PC-3 (cell line): Measurements from ENCODE around the gene NOC2L. TPM values are rescaled to one million over a fixed set of nuclear protein-coding genes. Genes with fewer than 3 reads are reported as not detected.

ENCODE experiments used
- ATAC-seq: fragments of 200-7000 bp; cut with Tn5 transposase; 2 replicates; pipeline ENCODE4 v1.9.1; 2020; ENCODE audit warnings: mild to moderate bottlenecking, moderate library complexity
- BruUV-seq: library from RNA; stranded (reverse); fragments of 400-500 nt; replicated peaks from 2 replicates; lab custom pipeline; 2021; lab: Mats Ljungman, UMichigan
- CTCF ChIA-PET: fragments of 300-600 bp; sonication (Branson Sonifier 250); formaldehyde crosslinking; loops from one replicate; lab custom pipeline; 2022; ENCODE audit warnings: antibody characterized with exemption; lab: Charles Lee
- POLR2A ChIA-PET: fragments of 300-600 bp; sonication (Branson Sonifier 250); formaldehyde crosslinking; loops from one replicate; lab custom pipeline; 2022; ENCODE audit warnings: antibody characterized with exemption; ENCODE audit not compliant: unreplicated experiment; lab: Charles Lee
- DNase-seq: peaks from one replicate; pipeline ENCODE4 v3.0.0-alpha.2; 2015
- H2AFZ ChIP-seq: fragments of 300-600 bp; sonication (generic); 2 replicates; pipeline ENCODE4 v1.6.0; 2016; ENCODE audit warnings: antibody characterized with exemption, low read length
- H3F3A ChIP-seq: fragments of 300-600 bp; sonication (generic); one replicate; pipeline ENCODE4 v1.6.0; 2017; ENCODE audit warnings: antibody characterized with exemption, low read length, control low read depth, mild to moderate bottlenecking; ENCODE audit not compliant: unreplicated experiment
- H3K27ac ChIP-seq: fragments of 300-600 bp; sonication (generic); 2 replicates; pipeline ENCODE4 v1.5.1; 2016; ENCODE audit warnings: mild to moderate bottlenecking, low read length
- H3K27me3 ChIP-seq: fragments of 300-600 bp; sonication (generic); 2 replicates; pipeline ENCODE4 v1.6.1; 2016; ENCODE audit warnings: low read length, mixed read lengths
- H3K36me3 ChIP-seq: fragments of 300-600 bp; sonication (generic); 2 replicates; pipeline ENCODE4 v1.6.1; 2016; ENCODE audit warnings: low read depth, mixed run types, low read length, mixed read lengths
- H3K4me1 ChIP-seq: fragments of 300-600 bp; sonication (generic); 2 replicates; pipeline ENCODE4 v1.5.1; 2016; ENCODE audit warnings: low read length; ENCODE audit not compliant: insufficient read depth
- H3K4me2 ChIP-seq: fragments of 300-600 bp; sonication (generic); 2 replicates; pipeline ENCODE4 v1.6.0; 2016; ENCODE audit warnings: low read length
- H3K4me3 ChIP-seq: fragments of 300-600 bp; sonication (generic); 2 replicates; pipeline ENCODE4 v1.5.1; 2016; ENCODE audit warnings: mild to moderate bottlenecking, low read length, mixed read lengths
- H3K79me2 ChIP-seq: fragments of 300-600 bp; sonication (generic); 2 replicates; pipeline ENCODE4 v1.6.1; 2017; ENCODE audit warnings: low read length, mixed read lengths
- H3K9ac ChIP-seq: fragments of 300-600 bp; sonication (generic); 2 replicates; pipeline ENCODE4 v1.6.0; 2016; ENCODE audit warnings: mild to moderate bottlenecking, low read length
- H3K9me2 ChIP-seq: fragments of 300-600 bp; sonication (generic); replicated peaks from 2 replicates; pipeline ENCODE4 v1.6.1; 2016; ENCODE audit warnings: mixed run types, low read length, mixed read lengths
- H3K9me3 ChIP-seq: fragments of 300-600 bp; sonication (generic); 2 replicates; pipeline ENCODE4 v1.6.1; 2016; ENCODE audit warnings: low read length, mixed read lengths
- H4K20me1 ChIP-seq: fragments of 300-600 bp; sonication (generic); 2 replicates; pipeline ENCODE4 v1.6.1; 2016; ENCODE audit warnings: low read length, mixed read lengths
- EZH2 ChIP-seq: fragments of 300-600 bp; sonication (generic); IDR thresholded peaks from one replicate; pipeline ENCODE4 v1.6.1; 2017; ENCODE audit warnings: antibody characterized with exemption, mild to moderate bottlenecking, low read length; ENCODE audit not compliant: unreplicated experiment
- EZH2phosphoT487 ChIP-seq: fragments of 300-600 bp; sonication (generic); IDR thresholded peaks from 2 replicates; pipeline ENCODE4 v1.6.1; 2018; ENCODE audit warnings: mild to moderate bottlenecking, antibody characterized with exemption, low read length, borderline replicate concordance
- intact Hi-C: fragments of 100-400 bp; cut with micrococcal nuclease; formaldehyde crosslinking; loops from 2 replicates; pipeline ENCODE4 v1.9.0; 2023
- total RNA-seq: library from RNA; depleted of rRNA; stranded (reverse); fragments of >200 nt; gene quantifications from 2 replicates; pipeline ENCODE4 v1.2.3, GENCODE V29; 2014
- TF ChIP-seq, protein P1 (sequence below): fragments of 300-600 bp; sonication (generic); conservative IDR thresholded peaks from 2 replicates; pipeline ENCODE4 v1.5.1; 2017; ENCODE audit warnings: antibody characterized with exemption, low read depth, mild to moderate bottlenecking, low read length

The NOC2L gene
- total RNA-seq, 1 experiment from 2014 or later, result 262 TPM

DNA sequence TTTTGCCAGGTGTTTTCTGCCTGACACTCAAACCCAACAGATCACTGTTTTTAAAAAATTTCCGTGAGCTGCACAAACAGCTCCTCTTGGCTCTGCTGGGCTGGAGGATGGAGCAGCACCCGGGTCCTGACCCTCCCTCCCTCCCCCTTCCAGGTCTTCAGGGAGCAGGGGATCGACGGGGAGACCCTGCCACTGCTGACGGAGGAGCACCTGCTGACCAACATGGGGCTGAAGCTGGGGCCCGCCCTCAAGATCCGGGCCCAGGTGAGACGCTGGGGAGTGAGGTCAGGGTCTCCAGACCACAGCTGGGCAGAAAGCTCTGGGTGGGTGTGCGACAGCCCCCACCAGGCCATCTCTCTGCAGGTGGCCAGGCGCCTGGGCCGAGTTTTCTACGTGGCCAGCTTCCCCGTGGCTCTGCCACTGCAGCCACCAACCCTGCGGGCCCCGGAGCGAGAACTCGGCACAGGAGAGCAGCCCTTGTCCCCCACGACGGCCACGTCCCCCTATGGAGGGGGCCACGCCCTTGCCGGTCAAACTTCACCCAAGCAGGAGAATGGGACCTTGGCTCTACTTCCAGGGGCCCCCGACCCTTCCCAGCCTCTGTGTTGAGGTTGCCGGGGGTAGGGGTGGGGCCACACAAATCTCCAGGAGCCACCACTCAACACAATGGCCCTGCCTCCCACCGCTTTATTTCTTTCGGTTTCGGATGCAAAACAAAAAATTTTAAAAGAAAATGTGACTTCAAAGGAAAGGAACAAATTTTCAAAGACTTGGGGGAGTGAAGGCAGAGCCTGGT, 15.3 kb downstream of the NOC2L start:
- Histone ChIP-seq H3F3A (no peaks in the 10 kb centered on the region), H3K36me3 (peaks cover 10% of the 10 kb centered on the region; the same call in 1 of the 2 replicates), H3K27ac (no peak overlapping the region), H3K4me1 (peaks cover 22% of the 10 kb centered on the region), H3K79me2 (no peaks in the 10 kb centered on the region), H3K4me2 (no peak overlapping the region), H3K9ac (no peak overlapping the region), H2AFZ (no peak overlapping the region), H3K27me3 (peaks cover 22% of the 10 kb centered on the region), H3K4me3 (no peak overlapping the region), H3K9me3 (no peaks in the 10 kb centered on the region), H4K20me1 (no peaks in the 10 kb centered on the region), H3K9me2 (no peaks in the 10 kb centered on the region)
- no peak for TF ChIP-seq EZH2phosphoT487
- TF ChIP-seq, protein P1, sequence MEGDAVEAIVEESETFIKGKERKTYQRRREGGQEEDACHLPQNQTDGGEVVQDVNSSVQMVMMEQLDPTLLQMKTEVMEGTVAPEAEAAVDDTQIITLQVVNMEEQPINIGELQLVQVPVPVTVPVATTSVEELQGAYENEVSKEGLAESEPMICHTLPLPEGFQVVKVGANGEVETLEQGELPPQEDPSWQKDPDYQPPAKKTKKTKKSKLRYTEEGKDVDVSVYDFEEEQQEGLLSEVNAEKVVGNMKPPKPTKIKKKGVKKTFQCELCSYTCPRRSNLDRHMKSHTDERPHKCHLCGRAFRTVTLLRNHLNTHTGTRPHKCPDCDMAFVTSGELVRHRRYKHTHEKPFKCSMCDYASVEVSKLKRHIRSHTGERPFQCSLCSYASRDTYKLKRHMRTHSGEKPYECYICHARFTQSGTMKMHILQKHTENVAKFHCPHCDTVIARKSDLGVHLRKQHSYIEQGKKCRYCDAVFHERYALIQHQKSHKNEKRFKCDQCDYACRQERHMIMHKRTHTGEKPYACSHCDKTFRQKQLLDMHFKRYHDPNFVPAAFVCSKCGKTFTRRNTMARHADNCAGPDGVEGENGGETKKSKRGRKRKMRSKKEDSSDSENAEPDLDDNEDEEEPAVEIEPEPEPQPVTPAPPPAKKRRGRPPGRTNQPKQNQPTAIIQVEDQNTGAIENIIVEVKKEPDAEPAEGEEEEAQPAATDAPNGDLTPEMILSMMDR, result no peak
- intact Hi-C loops, result no loop called here
- no peak for ATAC-seq
- ChIA-PET POLR2A (no interaction called here), CTCF (no interaction called here)
- no TSS peak for BruUV-seq
- no peak for DNase-seq

DNA sequence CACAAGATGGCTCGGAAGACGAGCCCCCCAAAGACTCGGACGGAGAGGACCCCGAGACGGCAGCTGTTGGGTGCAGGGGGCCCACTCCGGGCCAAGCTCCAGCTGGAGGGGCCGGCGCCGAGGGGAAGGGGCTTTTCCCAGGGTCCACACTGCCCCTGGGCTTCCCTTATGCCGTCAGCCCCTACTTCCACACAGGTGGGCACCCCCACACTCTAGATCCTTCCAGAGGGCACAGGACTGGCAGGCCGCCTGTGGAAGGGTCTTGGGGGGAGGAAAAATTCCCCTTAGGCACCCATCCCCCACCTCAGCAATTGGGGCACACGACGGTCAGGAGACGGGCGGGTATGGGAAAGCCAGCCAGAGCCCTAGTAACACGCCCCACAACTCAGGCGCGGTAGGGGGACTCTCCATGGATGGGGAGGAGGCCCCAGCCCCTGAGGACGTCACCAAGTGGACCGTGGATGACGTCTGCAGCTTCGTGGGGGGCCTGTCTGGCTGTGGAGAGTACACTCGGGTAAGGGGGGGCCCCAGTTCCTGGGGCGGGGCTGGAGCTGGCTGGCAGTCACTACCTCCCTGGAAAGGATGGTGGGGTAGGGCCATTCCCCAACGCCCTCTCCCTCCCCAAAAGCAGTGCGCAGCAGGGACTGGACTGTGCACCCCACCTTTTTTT, 16.1 kb downstream of the NOC2L start:
- H3K4me3 ChIP-seq, result peak overlapping the region; percentile 65; the same call in 1 of the 2 replicates
- no peak overlapping the region for H3K27ac ChIP-seq
- intact Hi-C loops, result no loop called here
- H3K9me2 ChIP-seq, result no peaks in the 10 kb centered on the region
- H3K4me1 ChIP-seq, result peaks cover 22% of the 10 kb centered on the region
- H2AFZ ChIP-seq, result no peak overlapping the region
- no peak overlapping the region for H3K9ac ChIP-seq
- ATAC-seq (no peak), DNase-seq (no peak)
- H3K4me2 ChIP-seq, result peak overlapping the region; percentile 89; the same call in 1 of the 2 replicates
- H4K20me1 ChIP-seq, result no peaks in the 10 kb centered on the region
- POLR2A ChIA-PET, result interaction anchor here (0.7 kb wide), 1 partner anchor 37 kb away, joined by 3 read pairs; no protein-coding TSS in a partner anchor
- peaks cover 22% of the 10 kb centered on the region for H3K27me3 ChIP-seq
- H3K79me2 ChIP-seq, result no peaks in the 10 kb centered on the region
- TF ChIP-seq EZH2phosphoT487 (no peak), EZH2 (no peak)
- TF ChIP-seq, protein P1, result no peak
- H3K36me3 ChIP-seq, result peaks cover 9% of the 10 kb centered on the region; the same call in 1 of the 2 replicates
- no peaks in the 10 kb centered on the region for H3K9me3 ChIP-seq
- CTCF ChIA-PET, result no interaction called here
- no TSS peak for BruUV-seq
- H3F3A ChIP-seq, result no peaks in the 10 kb centered on the region
